ENCODE measurements around the gene DNTT. TPM values are rescaled to one million over a fixed set of nuclear protein-coding genes. Genes with fewer than 3 reads are reported as not detected.
A peak's percentile ranks its signal among the peaks of the same experiment; 100 is the strongest.

DNTT gene
- total RNA-seq, 2 experiments from 2014 or later: 0.16 to 0.32 TPM

DNA sequence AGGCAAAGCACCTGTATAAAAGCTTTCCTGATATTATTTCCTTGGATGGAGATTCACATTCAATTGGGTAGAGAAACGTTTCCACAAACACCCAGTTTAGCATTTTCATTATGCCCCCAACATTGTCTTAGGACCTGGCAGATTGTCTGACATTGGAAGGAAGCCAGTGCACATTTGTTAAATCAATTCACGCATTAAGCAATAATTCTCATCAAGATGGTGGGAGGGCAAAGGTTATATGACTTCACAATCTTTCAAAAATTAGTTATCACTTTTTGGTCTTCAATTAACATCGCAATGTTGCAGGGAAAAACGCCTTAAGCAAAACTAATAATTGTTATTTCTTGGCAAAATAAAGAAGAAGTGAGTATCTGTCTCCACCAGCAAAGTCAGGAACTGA, 38.2 kb downstream of the DNTT start:
- ChIA-PET CTCF (ENCODE audit: unreplicated experiment) (no interaction called here), POLR2A (interaction anchor here (0.7 kb wide), 1 partner anchor 580 kb away, joined by 3 read pairs; no protein-coding TSS in a partner anchor)
- Histone ChIP-seq H3K27ac (ENCODE audit: low read depth, low read length, poor library complexity, severe bottlenecking) (no peak overlapping the region), H3K4me3 (ENCODE audit: low read depth, low read length, poor library complexity, severe bottlenecking) (no peak overlapping the region), H3K9me2 (ENCODE audit: insufficient read depth, low read length) (no peaks in the 10 kb centered on the region), H3K36me3 (ENCODE audit: insufficient read depth, low read length) (no peaks in the 10 kb centered on the region), H3K79me2 (ENCODE audit: insufficient read depth, low read depth, low read length) (no peaks in the 10 kb centered on the region), H2AFZ (ENCODE audit: low read length) (no peak overlapping the region), H3K4me2 (ENCODE audit: low read length) (no peak overlapping the region), H3K9me3 (ENCODE audit: low read length) (peaks cover 20% of the 10 kb centered on the region), H4K20me1 (ENCODE audit: insufficient read depth, low read length) (no peaks in the 10 kb centered on the region), H3K4me1 (ENCODE audit: insufficient read depth, low read length, poor library complexity, severe bottlenecking) (peaks cover 13% of the 10 kb centered on the region)
- DNase-seq (ENCODE audit: low spot score): no peak
- TF ChIP-seq EZH2phosphoT487 (IDR thresholded peaks at IDR 0.05; ENCODE audit: borderline replicate concordance, low read depth, low read length): no peak
- TF ChIP-seq, protein P1, sequence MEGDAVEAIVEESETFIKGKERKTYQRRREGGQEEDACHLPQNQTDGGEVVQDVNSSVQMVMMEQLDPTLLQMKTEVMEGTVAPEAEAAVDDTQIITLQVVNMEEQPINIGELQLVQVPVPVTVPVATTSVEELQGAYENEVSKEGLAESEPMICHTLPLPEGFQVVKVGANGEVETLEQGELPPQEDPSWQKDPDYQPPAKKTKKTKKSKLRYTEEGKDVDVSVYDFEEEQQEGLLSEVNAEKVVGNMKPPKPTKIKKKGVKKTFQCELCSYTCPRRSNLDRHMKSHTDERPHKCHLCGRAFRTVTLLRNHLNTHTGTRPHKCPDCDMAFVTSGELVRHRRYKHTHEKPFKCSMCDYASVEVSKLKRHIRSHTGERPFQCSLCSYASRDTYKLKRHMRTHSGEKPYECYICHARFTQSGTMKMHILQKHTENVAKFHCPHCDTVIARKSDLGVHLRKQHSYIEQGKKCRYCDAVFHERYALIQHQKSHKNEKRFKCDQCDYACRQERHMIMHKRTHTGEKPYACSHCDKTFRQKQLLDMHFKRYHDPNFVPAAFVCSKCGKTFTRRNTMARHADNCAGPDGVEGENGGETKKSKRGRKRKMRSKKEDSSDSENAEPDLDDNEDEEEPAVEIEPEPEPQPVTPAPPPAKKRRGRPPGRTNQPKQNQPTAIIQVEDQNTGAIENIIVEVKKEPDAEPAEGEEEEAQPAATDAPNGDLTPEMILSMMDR (conservative IDR thresholded peaks at IDR 0.05; ENCODE audit: low read length): no peak
- intact Hi-C loops (cut with micrococcal nuclease; ENCODE audit: unreplicated experiment): no loop called here
- no TSS peak for BruUV-seq (replicated peaks)

DNA sequence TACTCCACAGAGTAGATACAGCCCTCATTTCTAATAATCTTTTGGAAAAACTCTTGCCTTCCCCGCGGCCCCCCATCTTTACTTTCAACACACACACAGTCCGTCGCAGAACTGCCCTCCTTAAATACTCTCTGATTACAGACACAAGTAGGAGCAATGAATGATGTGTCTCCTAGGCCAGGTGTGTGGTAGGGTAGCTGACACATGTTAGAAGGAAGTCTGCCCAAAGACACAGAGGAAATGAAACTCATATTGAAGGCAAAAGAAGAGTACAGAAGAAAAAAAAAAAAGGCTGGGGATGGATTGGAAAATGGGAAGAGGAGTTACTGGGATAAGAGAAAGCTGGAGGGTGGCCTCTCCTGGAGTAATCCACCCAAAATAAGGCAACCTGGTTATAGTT, 39.9 kb downstream of the DNTT start:
- intact Hi-C loops (cut with micrococcal nuclease; ENCODE audit: unreplicated experiment): no loop called here
- Histone ChIP-seq H3K4me3 (ENCODE audit: low read depth, low read length, poor library complexity, severe bottlenecking) (no peak overlapping the region), H4K20me1 (ENCODE audit: insufficient read depth, low read length) (no peaks in the 10 kb centered on the region), H2AFZ (ENCODE audit: low read length) (no peak overlapping the region), H3K9me2 (ENCODE audit: insufficient read depth, low read length) (no peaks in the 10 kb centered on the region), H3K27ac (ENCODE audit: low read depth, low read length, poor library complexity, severe bottlenecking) (no peak overlapping the region), H3K4me1 (ENCODE audit: insufficient read depth, low read length, poor library complexity, severe bottlenecking) (peaks cover 13% of the 10 kb centered on the region), H3K79me2 (ENCODE audit: insufficient read depth, low read depth, low read length) (no peaks in the 10 kb centered on the region), H3K36me3 (ENCODE audit: insufficient read depth, low read length) (no peaks in the 10 kb centered on the region), H3K4me2 (ENCODE audit: low read length) (no peak overlapping the region), H3K9me3 (ENCODE audit: low read length) (peaks cover 20% of the 10 kb centered on the region)
- POLR2A ChIA-PET: interaction anchor here (0.8 kb wide), 1 partner anchor 15 kb away, joined by 3 read pairs; no protein-coding TSS in a partner anchor
- CTCF ChIA-PET (ENCODE audit: unreplicated experiment): no interaction called here
- no peak for TF ChIP-seq EZH2phosphoT487 (IDR thresholded peaks at IDR 0.05; ENCODE audit: borderline replicate concordance, low read depth, low read length)
- TF ChIP-seq, protein P1 (conservative IDR thresholded peaks at IDR 0.05; ENCODE audit: low read length): no peak
- BruUV-seq (replicated peaks): no TSS peak
- DNase-seq (ENCODE audit: low spot score): peak; percentile 36

DNA sequence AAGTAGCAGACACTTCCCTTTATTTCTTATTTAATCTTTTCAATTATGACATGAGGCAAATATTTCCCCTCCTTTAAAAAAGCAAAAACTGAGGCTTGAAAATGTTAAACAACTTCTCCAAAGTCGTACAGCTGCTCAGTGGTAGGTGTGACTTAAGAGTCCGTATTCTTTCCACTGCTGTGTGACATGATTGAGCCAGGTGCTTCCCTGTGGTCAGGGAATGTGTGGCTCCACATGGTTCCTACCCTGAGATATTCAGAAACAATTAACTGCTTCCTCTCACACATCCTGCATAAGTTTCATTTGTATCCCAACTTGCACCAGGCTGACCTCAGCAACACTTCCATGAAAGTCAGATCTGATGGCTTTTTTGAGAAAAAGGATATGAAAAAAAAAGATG, 41.0 kb downstream of the DNTT start:
- Histone ChIP-seq H2AFZ (ENCODE audit: low read length) (no peak overlapping the region), H3K36me3 (ENCODE audit: insufficient read depth, low read length) (no peaks in the 10 kb centered on the region), H3K27ac (ENCODE audit: low read depth, low read length, poor library complexity, severe bottlenecking) (no peak overlapping the region), H3K79me2 (ENCODE audit: insufficient read depth, low read depth, low read length) (no peaks in the 10 kb centered on the region), H3K9me2 (ENCODE audit: insufficient read depth, low read length) (no peaks in the 10 kb centered on the region), H3K4me2 (ENCODE audit: low read length) (no peak overlapping the region), H4K20me1 (ENCODE audit: insufficient read depth, low read length) (no peaks in the 10 kb centered on the region), H3K4me3 (ENCODE audit: low read depth, low read length, poor library complexity, severe bottlenecking) (no peak overlapping the region), H3K4me1 (ENCODE audit: insufficient read depth, low read length, poor library complexity, severe bottlenecking) (peaks cover 9% of the 10 kb centered on the region), H3K9me3 (ENCODE audit: low read length) (peaks cover 20% of the 10 kb centered on the region)
- TF ChIP-seq, protein P1 (conservative IDR thresholded peaks at IDR 0.05; ENCODE audit: low read length): no peak
- TF ChIP-seq EZH2phosphoT487 (IDR thresholded peaks at IDR 0.05; ENCODE audit: borderline replicate concordance, low read depth, low read length): no peak
- CTCF ChIA-PET (ENCODE audit: unreplicated experiment): no interaction called here
- POLR2A ChIA-PET: interaction anchor here (0.7 kb wide), 1 partner anchor 364 kb away, joined by 3 read pairs; no protein-coding TSS in a partner anchor
- intact Hi-C loops (cut with micrococcal nuclease; ENCODE audit: unreplicated experiment): no loop called here
- BruUV-seq (replicated peaks): no TSS peak
- DNase-seq (ENCODE audit: low spot score): no peak

Data from OCI-LY7 (cell line).